BJ (cell line): ENCODE measurements around the gene GLP1R. TPM values are rescaled to one million over a fixed set of nuclear protein-coding genes. Genes with fewer than 3 reads are reported as not detected.

ENCODE experiments used
- CTCF ChIA-PET: fragments of 350-600 bp; formaldehyde crosslinking; extraction: SDS; loops from one replicate; lab custom pipeline; 2021; ENCODE audit warnings: antibody characterized with exemption, inconsistent platforms; lab: Yijun Ruan, JAX
- POLR2A ChIA-PET: fragments of 300-600 bp; sonication (Branson Sonifier 250); formaldehyde crosslinking; extraction: SDS; loops from one replicate; lab custom pipeline; 2021; ENCODE audit warnings: antibody characterized with exemption; lab: Charles Lee
- DNase-seq: peaks from one replicate; pipeline ENCODE4 v3.0.0-alpha.2; 2011; ENCODE audit warnings: low read depth
- H3K27me3 ChIP-seq: 2 replicates; pipeline ENCODE4 v1.6.0; 2011; ENCODE audit warnings: low read length; ENCODE audit not compliant: control insufficient read depth, insufficient read depth
- H3K36me3 ChIP-seq: 2 replicates; pipeline ENCODE4 v1.5.1; 2011; ENCODE audit warnings: low read length; ENCODE audit not compliant: control insufficient read depth, insufficient read depth
- H3K4me3 ChIP-seq: 2 replicates; pipeline ENCODE4 v1.5.1; 2011; ENCODE audit warnings: low read depth, mild to moderate bottlenecking, control low read depth, low read length
- polyA plus RNA-seq: library from polyadenylated mRNA; depleted of rRNA; stranded (reverse); fragments of >200 nt; gene quantifications from 2 replicates; pipeline ENCODE4 v1.2.3, GENCODE V29; 2011
- TF ChIP-seq, protein P1 (sequence below): IDR thresholded peaks from 2 replicates; pipeline ENCODE4 v1.5.1; 2011; ENCODE audit warnings: low read depth, mild to moderate bottlenecking, control low read depth, inconsistent platforms, low read length, moderate library complexity; ENCODE audit not compliant: insufficient read depth

GLP1R gene
- polyA plus RNA-seq, 1 experiment: not detected

DNA sequence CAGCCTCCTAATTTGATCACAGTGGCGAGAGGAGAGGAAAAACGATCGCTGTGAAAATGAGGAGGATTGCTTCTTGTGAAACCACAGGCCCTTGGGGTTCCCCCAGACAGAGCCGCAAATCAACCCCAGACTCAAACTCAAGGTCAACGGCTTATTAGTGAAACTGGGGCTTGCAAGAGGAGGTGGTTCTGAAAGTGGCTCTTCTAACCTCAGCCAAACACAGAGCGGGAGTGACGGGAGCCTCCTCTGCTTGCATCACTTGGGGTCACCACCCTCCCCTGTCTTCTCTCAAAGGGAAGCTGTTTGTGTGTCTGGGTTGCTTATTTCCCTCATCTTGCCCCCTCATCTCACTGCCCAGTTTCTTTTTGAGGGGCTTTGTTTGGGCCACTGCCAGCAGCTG is 37.7 kb downstream of the GLP1R start:
- CTCF ChIA-PET: no interaction called here
- Histone ChIP-seq H3K4me3 (no peak overlapping the region), H3K36me3 (no peaks in the 10 kb centered on the region), H3K27me3 (peaks cover 4% of the 10 kb centered on the region; the same call in 1 of the 2 replicates)
- TF ChIP-seq, protein P1, sequence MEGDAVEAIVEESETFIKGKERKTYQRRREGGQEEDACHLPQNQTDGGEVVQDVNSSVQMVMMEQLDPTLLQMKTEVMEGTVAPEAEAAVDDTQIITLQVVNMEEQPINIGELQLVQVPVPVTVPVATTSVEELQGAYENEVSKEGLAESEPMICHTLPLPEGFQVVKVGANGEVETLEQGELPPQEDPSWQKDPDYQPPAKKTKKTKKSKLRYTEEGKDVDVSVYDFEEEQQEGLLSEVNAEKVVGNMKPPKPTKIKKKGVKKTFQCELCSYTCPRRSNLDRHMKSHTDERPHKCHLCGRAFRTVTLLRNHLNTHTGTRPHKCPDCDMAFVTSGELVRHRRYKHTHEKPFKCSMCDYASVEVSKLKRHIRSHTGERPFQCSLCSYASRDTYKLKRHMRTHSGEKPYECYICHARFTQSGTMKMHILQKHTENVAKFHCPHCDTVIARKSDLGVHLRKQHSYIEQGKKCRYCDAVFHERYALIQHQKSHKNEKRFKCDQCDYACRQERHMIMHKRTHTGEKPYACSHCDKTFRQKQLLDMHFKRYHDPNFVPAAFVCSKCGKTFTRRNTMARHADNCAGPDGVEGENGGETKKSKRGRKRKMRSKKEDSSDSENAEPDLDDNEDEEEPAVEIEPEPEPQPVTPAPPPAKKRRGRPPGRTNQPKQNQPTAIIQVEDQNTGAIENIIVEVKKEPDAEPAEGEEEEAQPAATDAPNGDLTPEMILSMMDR: no peak
- POLR2A ChIA-PET: no interaction called here
- DNase-seq: no peak

DNA sequence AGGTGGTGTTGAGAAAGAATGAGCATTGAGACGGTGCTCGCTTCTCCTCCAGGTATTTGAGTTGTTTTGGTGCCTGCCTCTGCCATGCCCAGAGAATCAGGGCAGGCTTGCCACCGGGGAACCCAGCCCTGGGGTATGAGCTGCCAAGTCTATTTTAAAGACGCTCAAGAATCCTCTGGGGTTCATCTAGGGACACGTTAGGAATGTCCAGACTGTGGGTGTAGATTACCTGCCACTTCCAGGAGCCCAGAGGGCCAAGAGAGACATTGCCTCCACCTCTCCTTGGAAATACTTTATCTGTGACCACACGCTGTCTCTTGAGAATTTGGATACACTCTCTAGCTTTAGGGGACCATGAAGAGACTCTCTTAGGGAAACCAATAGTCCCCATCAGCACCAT is 38.1 kb downstream of the GLP1R start:
- Histone ChIP-seq H3K36me3 (no peaks in the 10 kb centered on the region), H3K27me3 (peaks cover 4% of the 10 kb centered on the region; the same call in 1 of the 2 replicates), H3K4me3 (no peak overlapping the region)
- ChIA-PET POLR2A (no interaction called here), CTCF (interaction anchor here (1.9 kb wide), 1 partner anchor 15 kb away, joined by 6 read pairs; no protein-coding TSS in a partner anchor)
- TF ChIP-seq, protein P1: no peak
- no peak for DNase-seq

DNA sequence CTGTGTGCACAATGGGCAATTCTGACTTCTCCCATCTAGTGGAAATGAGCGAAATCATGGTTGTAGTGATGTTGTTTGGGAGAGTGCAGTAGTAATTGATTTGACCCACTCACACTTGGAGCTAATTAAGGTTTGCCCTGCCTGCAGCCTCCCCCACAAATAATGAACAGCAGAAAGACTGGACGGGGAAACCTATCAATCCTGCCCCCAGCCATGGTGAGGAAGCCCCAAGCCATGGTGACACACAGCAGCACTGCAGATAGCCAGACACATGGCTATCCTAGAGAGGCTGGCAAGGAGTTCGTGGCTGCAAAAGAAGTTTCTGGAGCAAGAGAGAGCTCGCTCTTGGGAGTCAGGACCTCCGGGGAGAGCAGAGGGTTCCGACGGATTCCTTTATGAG is 38.6 kb downstream of the GLP1R start:
- no peak for DNase-seq
- POLR2A ChIA-PET: no interaction called here
- TF ChIP-seq, protein P1: no peak
- Histone ChIP-seq H3K36me3 (no peaks in the 10 kb centered on the region), H3K27me3 (peaks cover 4% of the 10 kb centered on the region; the same call in 1 of the 2 replicates), H3K4me3 (no peak overlapping the region)
- CTCF ChIA-PET: interaction anchor here (1.9 kb wide), 1 partner anchor 15 kb away, joined by 6 read pairs; no protein-coding TSS in a partner anchor

DNA sequence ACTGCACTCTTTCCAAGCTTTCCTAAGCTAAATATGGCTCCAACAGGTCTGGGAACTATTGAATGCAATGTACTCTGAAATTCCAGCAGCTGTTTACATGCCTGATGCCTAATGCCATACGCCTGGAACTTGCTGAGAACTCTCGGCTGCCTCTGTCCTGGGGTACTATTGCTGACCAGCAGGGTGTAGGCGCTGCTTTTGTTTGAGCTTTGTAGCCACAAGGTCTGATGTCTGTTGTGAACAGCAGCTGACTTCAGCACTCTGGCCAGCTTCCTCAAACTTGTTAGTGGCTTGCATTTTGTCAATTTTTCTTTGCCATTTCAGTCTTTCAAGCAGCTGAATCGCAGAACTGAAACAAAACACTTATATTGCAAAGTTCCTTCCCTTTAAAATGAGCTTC is 39.8 kb downstream of the GLP1R start:
- ChIA-PET POLR2A (no interaction called here), CTCF (interaction anchor here (0.6 to 1.9 kb wide), 4 partner anchors 14 to 222 kb away, joined by 3 to 9 read pairs (median 6); no protein-coding TSS in a partner anchor)
- DNase-seq: no peak
- no peak overlapping the region for H3K4me3 ChIP-seq
- TF ChIP-seq, protein P1: peak; percentile 36
- H3K36me3 ChIP-seq: no peaks in the 10 kb centered on the region
- H3K27me3 ChIP-seq: peaks cover 4% of the 10 kb centered on the region; the same call in 1 of the 2 replicates

DNA sequence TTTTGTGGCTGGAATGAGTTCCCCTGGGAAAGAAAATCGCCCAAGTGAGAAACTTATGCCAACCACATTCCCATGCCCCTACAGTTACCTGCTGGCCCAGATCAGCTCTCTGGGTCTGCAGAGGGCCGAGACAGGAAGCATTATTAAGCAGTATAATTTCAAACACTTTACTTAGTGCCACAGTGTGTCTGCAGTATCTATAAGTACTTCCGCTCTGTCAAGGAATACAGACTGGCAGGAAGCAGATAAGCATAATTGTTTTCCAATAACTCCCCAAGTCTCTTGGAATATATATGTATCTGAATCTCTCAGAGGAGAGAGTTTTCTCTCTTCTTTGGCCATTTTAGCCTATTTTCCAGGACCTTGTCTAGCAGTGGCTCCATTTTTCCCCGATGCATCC is 41.5 kb downstream of the GLP1R start:
- TF ChIP-seq, protein P1: no peak
- DNase-seq: no peak
- Histone ChIP-seq H3K27me3 (peaks cover 4% of the 10 kb centered on the region; the same call in 1 of the 2 replicates), H3K36me3 (no peaks in the 10 kb centered on the region), H3K4me3 (no peak overlapping the region)
- ChIA-PET POLR2A (no interaction called here), CTCF (interaction anchor here (1.5 kb wide), 1 partner anchor 12 kb away, joined by 4 read pairs; no protein-coding TSS in a partner anchor)
